WTC11 (cell line): ENCODE measurements around the gene ZC3H12A. TPM values are rescaled to one million over a fixed set of nuclear protein-coding genes. Genes with fewer than 3 reads are reported as not detected.

Experiments
- ATAC-seq: fragments of 200-7000 bp; cut with Tn5 transposase; 2 replicates; pipeline ENCODE4 v1.10.0; 2021; ENCODE audit warnings: mild to moderate bottlenecking, moderate library complexity
- CTCF ChIA-PET: fragments of 300-600 bp; sonication (Branson Sonifier 250); formaldehyde crosslinking; loops from one replicate; lab custom pipeline; 2021; ENCODE audit warnings: antibody characterized with exemption; lab: Charles Lee
- POLR2A ChIA-PET: fragments of 350-600 bp; sonication (Branson Sonifier 250); formaldehyde crosslinking; loops from one replicate; lab custom pipeline; 2021; ENCODE audit warnings: antibody characterized with exemption; lab: Charles Lee
- DNase-seq: peaks from one replicate; pipeline ENCODE4 v3.0.0; 2021; ENCODE audit warnings: low spot score
- H3K27ac Mint-ChIP-seq: 2 replicates; pipeline ENCODE4 v1.8.0; 2021; ENCODE audit warnings: mixed read lengths
- H3K27me3 Mint-ChIP-seq: 2 replicates; pipeline ENCODE4 v1.8.0; 2021; ENCODE audit warnings: low read depth, mild to moderate bottlenecking, moderate library complexity, mixed read lengths
- H3K36me3 Mint-ChIP-seq: 2 replicates; pipeline ENCODE4 v1.8.0; 2021; ENCODE audit warnings: mixed read lengths
- H3K4me1 Mint-ChIP-seq: 2 replicates; pipeline ENCODE4 v1.8.0; 2022; ENCODE audit warnings: mixed read lengths
- H3K4me3 Mint-ChIP-seq: 2 replicates; pipeline ENCODE4 v1.8.0; 2021; ENCODE audit warnings: mild to moderate bottlenecking, moderate library complexity, mixed read lengths
- H3K9me3 Mint-ChIP-seq: 2 replicates; pipeline ENCODE4 v1.8.0; 2021; ENCODE audit warnings: mixed read lengths
- AFF4 ChIP-seq: sonication (generic); formaldehyde crosslinking; IDR thresholded peaks from 2 replicates; pipeline ENCODE4 v1.8.1; 2023; ENCODE audit warnings: mild to moderate bottlenecking, missing genetic modification reagents, borderline replicate concordance
- CREB1 ChIP-seq: sonication (generic); formaldehyde crosslinking; IDR thresholded peaks from 2 replicates; pipeline ENCODE4 v1.8.0; 2023; ENCODE audit warnings: mild to moderate bottlenecking, missing genetic modification reagents
- FOXJ3 ChIP-seq: sonication (generic); formaldehyde crosslinking; IDR thresholded peaks from 2 replicates; pipeline ENCODE4 v1.9.0; 2021; ENCODE audit warnings: missing genetic modification reagents, mild to moderate bottlenecking, borderline replicate concordance
- FOXP4 ChIP-seq: sonication (generic); formaldehyde crosslinking; IDR thresholded peaks from 2 replicates; pipeline ENCODE4 v1.8.0; 2022; ENCODE audit warnings: mild to moderate bottlenecking, missing genetic modification reagents
- HMGXB4 ChIP-seq: sonication (generic); formaldehyde crosslinking; IDR thresholded peaks from 2 replicates; pipeline ENCODE4 v1.8.1; 2023; ENCODE audit warnings: mild to moderate bottlenecking, moderate library complexity, missing genetic modification reagents
- MAX ChIP-seq: sonication (generic); formaldehyde crosslinking; IDR thresholded peaks from 2 replicates; pipeline ENCODE4 v1.8.0; 2022; ENCODE audit warnings: mild to moderate bottlenecking, missing genetic modification reagents
- OVOL2 ChIP-seq: fragments of 250-450 bp; sonication (Bioruptor Pico); IDR thresholded peaks from 2 replicates; pipeline ENCODE4 v1.9.0; 2021; ENCODE audit warnings: mild to moderate bottlenecking, borderline replicate concordance
- PRRX2 ChIP-seq: fragments of 250-450 bp; sonication (Bioruptor Pico); IDR thresholded peaks from 2 replicates; pipeline ENCODE4 v1.8.0; 2021; ENCODE audit warnings: mild to moderate bottlenecking
- SMAD4 ChIP-seq: sonication (generic); formaldehyde crosslinking; IDR thresholded peaks from 2 replicates; pipeline ENCODE4 v1.8.0; 2022; ENCODE audit warnings: mild to moderate bottlenecking, missing genetic modification reagents
- TP53 ChIP-seq: sonication (generic); formaldehyde crosslinking; IDR thresholded peaks from 2 replicates; pipeline ENCODE4 v1.8.1; 2023; ENCODE audit warnings: mild to moderate bottlenecking, missing genetic modification reagents
- ZBTB43 ChIP-seq: sonication (generic); formaldehyde crosslinking; IDR thresholded peaks from 2 replicates; pipeline ENCODE4 v1.8.1; 2023; ENCODE audit warnings: mild to moderate bottlenecking, missing genetic modification reagents
- ZNF138 ChIP-seq: sonication (generic); formaldehyde crosslinking; conservative IDR thresholded peaks from 2 replicates; pipeline ENCODE4 v1.8.1; 2022; ENCODE audit warnings: mild to moderate bottlenecking, moderate library complexity, missing genetic modification reagents
- ZNF425 ChIP-seq: fragments of 250-450 bp; sonication (Bioruptor Pico); conservative IDR thresholded peaks from 2 replicates; pipeline ENCODE4 v1.9.0; 2021; ENCODE audit warnings: mild to moderate bottlenecking
- total RNA-seq: library from RNA; stranded (reverse); gene quantifications from 3 replicates; pipeline ENCODE4 v1.2.3, GENCODE V29; 2021
- TF ChIP-seq, protein P1 (sequence below): sonication (generic); formaldehyde crosslinking; IDR thresholded peaks from 2 replicates; pipeline ENCODE4 v1.8.1; 2022; ENCODE audit warnings: missing genetic modification reagents, borderline replicate concordance
- TF ChIP-seq, protein P2 (sequence below): sonication (generic); formaldehyde crosslinking; IDR thresholded peaks from 2 replicates; pipeline ENCODE4 v1.8.1; 2022; ENCODE audit warnings: mild to moderate bottlenecking, missing genetic modification reagents, moderate library complexity, borderline replicate concordance

Gene ZC3H12A
- total RNA-seq, 1 experiment from 2014 or later = 10.9 TPM

DNA sequence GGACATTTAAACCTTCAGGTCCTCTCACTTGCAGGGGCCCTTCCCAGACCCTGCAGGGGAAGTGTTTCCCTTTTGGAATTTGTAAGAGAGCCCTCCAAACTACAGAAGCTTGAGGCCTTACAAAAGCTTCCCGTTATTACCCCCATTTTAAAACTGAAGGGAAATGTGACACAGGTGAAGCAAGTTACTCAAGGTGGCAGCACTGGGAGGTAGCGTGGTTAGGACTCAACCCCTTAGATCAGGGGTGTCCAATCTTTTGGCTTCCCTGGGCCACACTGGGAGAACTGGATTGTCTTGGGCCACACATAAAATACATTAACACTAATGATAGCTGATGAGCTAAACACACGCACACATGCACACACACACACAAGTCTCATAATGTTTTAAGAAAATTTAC lies 15.8 kb upstream of the ZC3H12A start (continued):
- TF ChIP-seq FOXP4 (CRISPR knock-in tag) (no peak), CREB1 (CRISPR knock-in tag) (no peak)

GRCh38 chr1:37461698-37462436 lies 12.5 kb upstream of the ZC3H12A start:
- Mint-ChIP-seq H3K9me3 (no peaks in the 10 kb centered on the region), H3K27ac (no peak overlapping the region), H3K27me3 (no peaks in the 10 kb centered on the region), H3K4me1 (peaks cover 8% of the 10 kb centered on the region; the same call in 1 of the 2 replicates), H3K4me3 (no peak overlapping the region), H3K36me3 (no peaks in the 10 kb centered on the region)
- POLR2A ChIA-PET = interaction anchor here (1.4 kb wide), 1 partner anchor 9 kb away, joined by 3 read pairs; no protein-coding TSS in a partner anchor
- ATAC-seq = no peak
- DNase-seq = no peak
- CTCF ChIA-PET = interaction anchor here (2.2 to 14.1 kb wide), 3 partner anchors 23 to 53 kb away, joined by 10 to 279 read pairs (median 26); partner anchors contain the start of gene MEAF6
- TF ChIP-seq, protein P1, sequence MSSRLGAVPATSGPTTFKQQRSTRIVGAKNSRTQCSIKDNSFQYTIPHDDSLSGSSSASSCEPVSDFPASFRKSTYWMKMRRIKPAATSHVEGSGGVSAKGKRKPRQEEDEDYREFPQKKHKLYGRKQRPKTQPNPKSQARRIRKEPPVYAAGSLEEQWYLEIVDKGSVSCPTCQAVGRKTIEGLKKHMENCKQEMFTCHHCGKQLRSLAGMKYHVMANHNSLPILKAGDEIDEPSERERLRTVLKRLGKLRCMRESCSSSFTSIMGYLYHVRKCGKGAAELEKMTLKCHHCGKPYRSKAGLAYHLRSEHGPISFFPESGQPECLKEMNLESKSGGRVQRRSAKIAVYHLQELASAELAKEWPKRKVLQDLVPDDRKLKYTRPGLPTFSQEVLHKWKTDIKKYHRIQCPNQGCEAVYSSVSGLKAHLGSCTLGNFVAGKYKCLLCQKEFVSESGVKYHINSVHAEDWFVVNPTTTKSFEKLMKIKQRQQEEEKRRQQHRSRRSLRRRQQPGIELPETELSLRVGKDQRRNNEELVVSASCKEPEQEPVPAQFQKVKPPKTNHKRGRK (CRISPR knock-in tag) = no peak
- TF ChIP-seq OVOL2 (CRISPR knock-in tag) (no peak), SMAD4 (CRISPR knock-in tag) (no peak), TP53 (CRISPR knock-in tag) (no peak), AFF4 (CRISPR knock-in tag) (no peak), ZNF425 (CRISPR knock-in tag) (no peak), HMGXB4 (CRISPR knock-in tag) (no peak), PRRX2 (CRISPR knock-in tag) (no peak), FOXP4 (CRISPR knock-in tag) (no peak), FOXJ3 (CRISPR knock-in tag) (no peak), ZBTB43 (no peak), MAX (CRISPR knock-in tag) (no peak), ZNF138 (CRISPR knock-in tag) (no peak)
- TF ChIP-seq, protein P2, sequence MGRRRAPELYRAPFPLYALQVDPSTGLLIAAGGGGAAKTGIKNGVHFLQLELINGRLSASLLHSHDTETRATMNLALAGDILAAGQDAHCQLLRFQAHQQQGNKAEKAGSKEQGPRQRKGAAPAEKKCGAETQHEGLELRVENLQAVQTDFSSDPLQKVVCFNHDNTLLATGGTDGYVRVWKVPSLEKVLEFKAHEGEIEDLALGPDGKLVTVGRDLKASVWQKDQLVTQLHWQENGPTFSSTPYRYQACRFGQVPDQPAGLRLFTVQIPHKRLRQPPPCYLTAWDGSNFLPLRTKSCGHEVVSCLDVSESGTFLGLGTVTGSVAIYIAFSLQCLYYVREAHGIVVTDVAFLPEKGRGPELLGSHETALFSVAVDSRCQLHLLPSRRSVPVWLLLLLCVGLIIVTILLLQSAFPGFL (CRISPR knock-in tag) = no peak
